K562 (cell line): ENCODE data around the gene SPATC1L. TPM values are rescaled to one million over a fixed set of nuclear protein-coding genes. Genes with fewer than 3 reads are reported as not detected.

Source experiments
- ATAC-seq: fragments of 200-7000 bp; cut with Tn5 transposase; 3 replicates; pipeline ENCODE4 v1.9.1; 2020; ENCODE audit warnings: moderate library complexity
- BruUV-seq: library from RNA; stranded (reverse); fragments of 400-500 nt; replicated peaks from 2 replicates; lab custom pipeline; 2021; lab: Mats Ljungman, UMichigan
- CTCF ChIA-PET: fragments of 300-600 bp; formaldehyde crosslinking; extraction: SDS; loops from one replicate; lab custom pipeline; 2021; ENCODE audit warnings: low intra/inter-chr PET ratio; lab: Yijun Ruan, JAX
- POLR2A ChIA-PET: fragments of 300-600, 350-650 bp; sonication (Branson Sonifier 250); formaldehyde crosslinking; extraction: SDS; loops from one replicate; lab custom pipeline; 2021; ENCODE audit warnings: antibody characterized with exemption, inconsistent platforms; lab: Yijun Ruan, JAX
- DNase-seq, 4 experiments: peaks; one replicate each; pipeline versions ENCODE4 v3.0.0 to v3.0.0-alpha.2; 2011 to 2018; ENCODE audit warnings: low spot score in 3 of 4, mixed read lengths in 3 of 4; ENCODE audit errors: extremely low read depth in 1 of 4
- FAIRE-seq: peaks from 2 replicates; lab custom pipeline; 2011; peaks lifted over from hg19 to GRCh38; lab: Jason Lieb, UNC
- H2AFZ ChIP-seq: 2 replicates; pipeline ENCODE4 v1.6.0; 2011; ENCODE audit warnings: low read depth, low read length, control low read depth, inconsistent platforms
- H3K27ac ChIP-seq: fragments of 200-600 bp; 3 replicates; pipeline ENCODE4 v1.8.0; 2011; ENCODE audit warnings: low read depth, mild to moderate bottlenecking, control low read depth, inconsistent platforms, low read length, moderate library complexity, mixed read lengths; ENCODE audit errors: extremely low read depth
- H3K27me3 ChIP-seq, 2 experiments: fragments of 300-600 bp in 1 of 2; 2 replicates in 1 of 2; 3 replicates in 1 of 2; pipeline versions ENCODE4 v1.6.0 to v1.8.0; 2011; ENCODE audit warnings: inconsistent platforms in 2 of 2, low read length in 2 of 2, mild to moderate bottlenecking in 1 of 2, mixed read lengths in 1 of 2, moderate library complexity in 1 of 2; ENCODE audit not compliant: control insufficient read depth in 2 of 2, insufficient read depth in 2 of 2
- H3K36me3 ChIP-seq: fragments of 300-600 bp; 3 replicates; pipeline ENCODE4 v1.8.0; 2011; ENCODE audit warnings: mild to moderate bottlenecking, low read length, inconsistent platforms; ENCODE audit not compliant: control insufficient read depth, insufficient read depth
- H3K4me1 ChIP-seq, 2 experiments: fragments of 200-600 bp in 1 of 2; replicated peaks in 1 of 2; 2 replicates in 1 of 2; 3 replicates in 1 of 2; pipeline versions ENCODE4 v1.5.1 to v1.8.0; 2011; ENCODE audit warnings: inconsistent platforms in 2 of 2, low read length in 2 of 2, mild to moderate bottlenecking in 1 of 2, mixed read lengths in 1 of 2, moderate library complexity in 1 of 2; ENCODE audit not compliant: control insufficient read depth in 2 of 2, insufficient read depth in 2 of 2
- H3K4me2 ChIP-seq: 2 replicates; pipeline ENCODE4 v1.6.1; 2011; ENCODE audit warnings: low read length, control low read depth, inconsistent platforms, mixed read lengths; ENCODE audit not compliant: insufficient read depth
- H3K4me3 ChIP-seq: fragments of 200-600 bp; sonication (generic), shearing (Covaris generic); 2 replicates; pipeline ENCODE4 v1.5.1; 2016; ENCODE audit warnings: control low read depth, inconsistent platforms
- H3K79me2 ChIP-seq: fragments of 200-600 bp; 3 replicates; pipeline ENCODE4 v1.8.0; 2011; ENCODE audit warnings: low read length, inconsistent platforms; ENCODE audit not compliant: control insufficient read depth, insufficient read depth
- H3K9ac ChIP-seq, 2 experiments: 2 replicates each; pipeline versions ENCODE4 v1.6.0 to v1.6.1; 2011; ENCODE audit warnings: low read depth in 2 of 2, low read length in 2 of 2, control low read depth in 1 of 2, inconsistent platforms in 1 of 2, mild to moderate bottlenecking in 1 of 2, mixed read lengths in 1 of 2; ENCODE audit not compliant: insufficient read depth in 1 of 2
- H3K9me1 ChIP-seq: one replicate; pipeline ENCODE4 v1.6.0; 2011; ENCODE audit warnings: inconsistent platforms, mild to moderate bottlenecking, low read length, moderate library complexity; ENCODE audit not compliant: control insufficient read depth, insufficient read depth
- H3K9me3 ChIP-seq: replicated peaks from 2 replicates; pipeline ENCODE4 v1.5.1; 2011; ENCODE audit warnings: low read depth, low read length, inconsistent platforms; ENCODE audit not compliant: control insufficient read depth, insufficient read depth
- H4K20me1 ChIP-seq: replicated peaks from 2 replicates; pipeline ENCODE4 v1.6.1; 2011; ENCODE audit warnings: low read length, inconsistent platforms, mixed read lengths; ENCODE audit not compliant: control insufficient read depth, insufficient read depth
- HNRNPLL ChIP-seq: fragments of 200-400 bp; formaldehyde crosslinking; IDR thresholded peaks from 2 replicates; pipeline ENCODE4 v1.6.1; 2017; ENCODE audit warnings: low read length, low read depth, mild to moderate bottlenecking; ENCODE audit not compliant: poor library complexity, severe bottlenecking
- WGBS: fragments of 100-300 bp; shearing (Covaris generic); methylation state at CpG from one replicate; pipeline ENCODE4 v1.1.6; 2016; ENCODE audit warnings: low coverage, mixed read lengths; ENCODE audit not compliant: insufficient coverage; ENCODE audit errors: missing lambda C conversion rate; 5-methylcytosine and 5-hydroxymethylcytosine counted together
- in situ Hi-C: fragments of 300-500 bp; cut with MboI; formaldehyde crosslinking; loops from 4 replicates; pipeline ENCODE4 v1.15.0; 2018; ENCODE audit warnings: inconsistent platforms, mixed read lengths
- intact Hi-C: fragments of 100-400 bp; cut with micrococcal nuclease; formaldehyde crosslinking; loops from 2 replicates; pipeline ENCODE4 v1.14.2; 2022
- polyA plus RNA-seq, 8 experiments: library from polyadenylated mRNA; depleted of rRNA in 4 of 8; stranded (reverse) in 5 of 8; unstranded in 3 of 8; fragments of >200 nt; fragmentation: Nextera tagmentation in 2 of 8; fragmentation: Illumina TruSeq in 1 of 8; extraction: Ambion mirVana in 2 of 8; extraction: Trizol in 1 of 8; gene quantifications; 2 replicates each; pipeline versions ENCODE4 v1.2.1 to v1.2.3, GENCODE V29; 2011 to 2014; ENCODE audit warnings: inconsistent platforms in 1 of 8, missing spikeins in 1 of 8
- total RNA-seq, 7 experiments: library from RNA; depleted of rRNA in 6 of 7; stranded (reverse); fragments of >200 nt in 6 of 7; fragmentation: Illumina TruSeq in 2 of 7; extraction: Trizol in 2 of 7; gene quantifications; 2 replicates each; pipeline versions ENCODE4 v1.2.1 to v1.2.3, GENCODE V29; 2011 to 2021; ENCODE audit warnings: low replicate concordance in 1 of 7
- TF ChIP-seq, protein P1 (sequence below): sonication (generic); formaldehyde crosslinking; IDR thresholded peaks from 2 replicates; pipeline ENCODE4 v1.8.0; 2022; ENCODE audit warnings: missing genetic modification reagents, mild to moderate bottlenecking, moderate library complexity, borderline replicate concordance
- TF ChIP-seq, protein P2 (sequence below): fragments of 150-350 bp; IDR thresholded peaks from 2 replicates; pipeline ENCODE4 v1.6.1; 2014; ENCODE audit warnings: low read depth, mild to moderate bottlenecking, low read length, borderline replicate concordance

Gene SPATC1L
- total and polyA plus RNA-seq, 9 of the 15 experiments (the other 6 are each of a cell fraction or from before 2014, with no cell fraction given): 0.14 to 121 (median 34.0) TPM; not detected in 1

DNA sequence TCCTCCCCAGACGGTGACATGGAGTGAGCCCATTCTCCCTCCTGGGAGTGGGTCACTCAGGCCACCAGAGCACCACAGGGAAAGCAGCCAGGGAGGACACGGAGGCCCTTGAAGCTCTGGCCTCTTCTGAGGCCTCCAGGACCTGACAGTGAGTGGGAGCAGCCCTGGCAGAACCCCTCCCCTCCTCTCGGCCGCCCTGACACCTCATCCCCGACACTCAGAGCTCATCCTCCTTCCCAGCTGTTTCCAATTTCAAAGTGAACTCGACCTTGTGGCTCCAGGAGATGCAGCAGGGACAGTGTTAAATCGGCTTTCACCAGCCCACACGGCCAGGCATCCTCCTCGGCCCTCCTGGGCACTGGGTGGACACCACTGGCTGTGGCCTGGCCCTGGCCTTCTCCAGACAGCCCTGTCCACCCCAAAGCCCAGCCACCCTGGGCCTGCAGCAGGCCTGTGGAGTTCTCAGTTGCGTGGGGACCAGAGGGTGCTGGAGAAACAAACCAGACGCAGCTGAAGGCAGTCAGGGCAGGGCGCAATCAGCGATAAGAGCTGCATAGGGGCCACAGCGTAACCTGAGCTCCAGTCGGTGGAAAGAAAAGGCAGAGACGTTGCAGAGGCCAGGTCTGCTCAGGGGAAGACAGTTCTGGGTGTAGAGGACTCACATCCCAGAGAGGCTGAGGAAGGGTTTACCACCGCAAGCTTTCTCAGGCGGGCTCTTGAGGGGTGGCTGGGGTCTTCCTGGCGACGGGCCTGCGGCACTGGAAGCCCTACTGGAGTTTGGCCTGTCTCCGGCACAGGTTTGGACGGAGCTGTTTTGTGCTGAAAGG is 55.9 kb downstream of the SPATC1L start:
- FAIRE-seq: peak; percentile 11
- H4K20me1 ChIP-seq: peaks cover 7% of the 10 kb centered on the region; the same call in 1 of the 2 replicates

More for the DNA sequence above, 55.9 kb downstream of the SPATC1L start:
- peaks cover 0 to 78% of the 10 kb centered on the region in 2 experiments; a peak in 2 of 5 replicates for H3K4me1 ChIP-seq
- in situ Hi-C loops: no loop called here
- peak; percentile 47 for TF ChIP-seq HNRNPLL
- TF ChIP-seq, protein P1, sequence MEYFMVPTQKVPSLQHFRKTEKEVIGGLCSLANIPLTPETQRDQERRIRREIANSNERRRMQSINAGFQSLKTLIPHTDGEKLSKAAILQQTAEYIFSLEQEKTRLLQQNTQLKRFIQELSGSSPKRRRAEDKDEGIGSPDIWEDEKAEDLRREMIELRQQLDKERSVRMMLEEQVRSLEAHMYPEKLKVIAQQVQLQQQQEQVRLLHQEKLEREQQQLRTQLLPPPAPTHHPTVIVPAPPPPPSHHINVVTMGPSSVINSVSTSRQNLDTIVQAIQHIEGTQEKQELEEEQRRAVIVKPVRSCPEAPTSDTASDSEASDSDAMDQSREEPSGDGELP (CRISPR knock-in tag): 0 out of 2 replicates have a peak, but pooled peaks have one; percentile 12
- TF ChIP-seq, protein P2, sequence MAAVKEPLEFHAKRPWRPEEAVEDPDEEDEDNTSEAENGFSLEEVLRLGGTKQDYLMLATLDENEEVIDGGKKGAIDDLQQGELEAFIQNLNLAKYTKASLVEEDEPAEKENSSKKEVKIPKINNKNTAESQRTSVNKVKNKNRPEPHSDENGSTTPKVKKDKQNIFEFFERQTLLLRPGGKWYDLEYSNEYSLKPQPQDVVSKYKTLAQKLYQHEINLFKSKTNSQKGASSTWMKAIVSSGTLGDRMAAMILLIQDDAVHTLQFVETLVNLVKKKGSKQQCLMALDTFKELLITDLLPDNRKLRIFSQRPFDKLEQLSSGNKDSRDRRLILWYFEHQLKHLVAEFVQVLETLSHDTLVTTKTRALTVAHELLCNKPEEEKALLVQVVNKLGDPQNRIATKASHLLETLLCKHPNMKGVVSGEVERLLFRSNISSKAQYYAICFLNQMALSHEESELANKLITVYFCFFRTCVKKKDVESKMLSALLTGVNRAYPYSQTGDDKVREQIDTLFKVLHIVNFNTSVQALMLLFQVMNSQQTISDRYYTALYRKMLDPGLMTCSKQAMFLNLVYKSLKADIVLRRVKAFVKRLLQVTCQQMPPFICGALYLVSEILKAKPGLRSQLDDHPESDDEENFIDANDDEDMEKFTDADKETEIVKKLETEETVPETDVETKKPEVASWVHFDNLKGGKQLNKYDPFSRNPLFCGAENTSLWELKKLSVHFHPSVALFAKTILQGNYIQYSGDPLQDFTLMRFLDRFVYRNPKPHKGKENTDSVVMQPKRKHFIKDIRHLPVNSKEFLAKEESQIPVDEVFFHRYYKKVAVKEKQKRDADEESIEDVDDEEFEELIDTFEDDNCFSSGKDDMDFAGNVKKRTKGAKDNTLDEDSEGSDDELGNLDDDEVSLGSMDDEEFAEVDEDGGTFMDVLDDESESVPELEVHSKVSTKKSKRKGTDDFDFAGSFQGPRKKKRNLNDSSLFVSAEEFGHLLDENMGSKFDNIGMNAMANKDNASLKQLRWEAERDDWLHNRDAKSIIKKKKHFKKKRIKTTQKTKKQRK: no peak
- no peaks in the 10 kb centered on the region for H3K9me1 ChIP-seq
- peaks cover 46 to 78% of the 10 kb centered on the region in 2 experiments; a peak in 4 of 5 replicates for H3K27me3 ChIP-seq
- no TSS peak for BruUV-seq
- CTCF ChIA-PET: no interaction called here
- no peaks in the 10 kb centered on the region for H3K79me2 ChIP-seq
- no peak overlapping the region for H3K27ac ChIP-seq
- H3K36me3 ChIP-seq: no peaks in the 10 kb centered on the region
- 13% methylated on average over 22 of the region's 23 CpGs for WGBS
- DNase-seq (peak in 1 of 4 experiments; percentile 55), ATAC-seq (peak; percentile 58)
- H3K9ac ChIP-seq: no peak overlapping the region
- no peak overlapping the region for H3K4me3 ChIP-seq
- H3K9me3 ChIP-seq: no peaks in the 10 kb centered on the region
- no peak overlapping the region for H2AFZ ChIP-seq
- H3K4me2 ChIP-seq: no peak overlapping the region
- POLR2A ChIA-PET: interaction anchor here (0.7 to 1.4 kb wide), 5 partner anchors 11 to 195 kb away, joined by 3 to 8 read pairs (median 3); no protein-coding TSS in a partner anchor
- intact Hi-C loops: no loop called here
